GM12872 (cell line): Measurements from ENCODE around the gene BATF3.

Experiments used
- CTCF ChIP-seq: IDR thresholded peaks from 3 replicates; pipeline ENCODE4 v1.5.1; 2011; ENCODE audit warnings: low read depth, mild to moderate bottlenecking, low read length, moderate library complexity; ENCODE audit not compliant: insufficient read depth

BATF3 gene

GRCh38 chr1:212677573-212677972, 22.1 kb downstream of the BATF3 start:
- no peak for TF ChIP-seq CTCF

- peak; percentile 29; the same call in 2 of the 3 replicates for TF ChIP-seq CTCF
Measured at GRCh38 chr1:212677136-212677535, 22.5 kb downstream of the BATF3 start.

- no peak for TF ChIP-seq CTCF
Measured at GRCh38 chr1:212675675-212676074, 24.0 kb downstream of the BATF3 start.

- no peak for TF ChIP-seq CTCF
Measured at GRCh38 chr1:212674872-212675271, 24.8 kb downstream of the BATF3 start.

- TF ChIP-seq CTCF = no peak
Measured at GRCh38 chr1:212671342-212672031, 28.2 kb downstream of the BATF3 start.

GRCh38 chr1:212670882-212671281, 28.8 kb downstream of the BATF3 start:
- TF ChIP-seq CTCF = no peak

GRCh38 chr1:212670301-212670700, 29.3 kb downstream of the BATF3 start:
- TF ChIP-seq CTCF = no peak
